GM18520 (cell line): ENCODE data around the gene ZNF865.
A peak's percentile ranks its signal among the peaks of the same experiment; 100 is the strongest.

Experiments used
- ATAC-seq: cut with Tn5 transposase; IDR thresholded peaks from one replicate; pipeline ENCODE4 v1.9.1; 2021; ENCODE audit not compliant: unreplicated experiment

ZNF865 gene

DNA sequence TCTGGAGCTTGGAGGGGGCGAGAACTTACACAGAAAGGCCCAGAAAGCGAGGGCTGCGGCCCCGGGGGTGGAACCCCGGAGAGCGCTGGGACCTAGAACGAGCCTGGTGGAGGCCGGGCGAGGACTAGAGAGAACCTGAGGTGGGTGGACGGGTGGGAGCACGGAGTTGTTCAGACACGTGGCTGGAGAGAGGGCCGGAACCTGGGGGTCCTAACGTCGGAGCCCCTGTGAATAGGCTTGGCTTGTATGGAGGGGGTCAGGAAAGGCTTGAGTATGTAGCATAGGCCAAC lies 38.4 kb downstream of the ZNF865 start:
- ATAC-seq = no peak

DNA sequence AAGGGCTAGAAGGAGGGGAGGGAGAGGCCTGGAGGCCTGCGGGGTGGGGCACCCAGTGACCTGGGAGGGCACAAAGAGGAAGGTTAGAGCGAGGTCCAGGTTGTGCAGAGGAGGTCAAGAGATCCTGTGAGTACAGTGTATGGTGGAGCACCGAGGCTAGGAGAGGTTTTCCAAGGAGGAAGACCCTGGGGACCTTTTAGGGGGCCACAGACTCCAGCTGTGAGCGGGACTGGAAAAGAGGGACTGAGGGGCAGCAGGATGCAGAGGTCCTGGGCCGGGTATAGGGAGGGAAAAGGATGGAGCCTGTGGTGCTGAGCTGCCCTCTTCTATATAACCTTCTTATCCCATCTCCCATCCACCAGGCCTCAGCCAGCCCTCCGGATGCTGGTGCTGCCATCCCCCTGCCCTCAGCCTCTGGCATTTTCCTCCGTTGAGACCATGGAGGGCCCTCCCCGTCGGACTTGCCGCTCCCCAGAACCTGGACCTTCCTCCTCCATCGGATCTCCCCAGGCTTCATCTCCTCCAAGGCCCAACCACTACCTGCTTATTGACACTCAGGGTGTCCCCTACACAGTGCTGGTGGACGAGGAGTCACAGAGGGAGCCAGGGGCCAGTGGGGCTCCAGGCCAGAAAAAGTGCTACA lies 38.9 kb downstream of the ZNF865 start:
- ATAC-seq = no peak

DNA sequence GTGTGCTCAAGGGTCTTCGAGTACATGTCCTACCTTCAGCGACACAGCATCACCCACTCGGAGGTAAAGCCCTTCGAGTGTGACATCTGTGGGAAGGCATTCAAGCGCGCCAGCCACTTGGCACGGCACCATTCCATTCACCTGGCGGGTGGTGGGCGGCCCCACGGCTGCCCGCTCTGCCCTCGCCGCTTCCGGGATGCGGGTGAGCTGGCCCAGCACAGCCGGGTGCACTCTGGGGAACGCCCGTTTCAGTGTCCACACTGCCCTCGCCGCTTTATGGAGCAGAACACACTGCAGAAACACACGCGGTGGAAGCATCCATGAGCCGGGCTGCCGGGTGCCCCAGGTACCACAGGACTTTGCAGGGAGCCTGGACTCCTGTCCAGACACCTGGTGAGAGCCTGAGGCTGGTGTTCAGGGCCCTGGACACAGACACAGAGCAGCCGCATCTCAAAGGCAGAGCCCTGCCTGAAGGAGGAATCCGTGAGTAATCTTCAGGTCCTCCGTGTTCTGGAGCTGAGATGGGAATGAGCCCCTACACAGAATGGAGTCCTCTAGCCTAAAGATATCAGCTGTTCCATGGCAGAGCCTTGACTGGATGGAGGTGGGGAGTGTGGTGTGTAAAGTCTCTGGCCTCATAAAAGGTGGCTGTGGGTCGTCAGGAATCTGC lies 39.5 kb downstream of the ZNF865 start:
- no peak for ATAC-seq

DNA sequence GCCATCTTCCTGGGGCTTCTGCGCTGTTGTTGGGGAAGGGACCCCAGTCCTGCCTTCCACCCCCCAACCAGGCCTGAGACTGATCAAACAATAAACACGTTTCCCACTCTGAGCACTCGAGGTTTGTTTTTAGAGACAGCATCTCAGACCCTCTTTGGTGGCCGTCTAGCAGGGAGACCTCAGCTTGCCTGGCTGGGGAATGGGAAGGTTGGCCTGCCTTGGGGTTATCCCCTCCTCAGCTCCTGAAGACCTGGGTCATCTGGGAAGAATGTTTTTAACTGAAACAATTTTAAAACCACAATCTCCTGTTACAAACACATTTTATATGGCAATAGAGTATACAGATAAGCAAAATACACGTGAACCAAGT lies 40.0 kb downstream of the ZNF865 start:
- ATAC-seq = no peak

DNA sequence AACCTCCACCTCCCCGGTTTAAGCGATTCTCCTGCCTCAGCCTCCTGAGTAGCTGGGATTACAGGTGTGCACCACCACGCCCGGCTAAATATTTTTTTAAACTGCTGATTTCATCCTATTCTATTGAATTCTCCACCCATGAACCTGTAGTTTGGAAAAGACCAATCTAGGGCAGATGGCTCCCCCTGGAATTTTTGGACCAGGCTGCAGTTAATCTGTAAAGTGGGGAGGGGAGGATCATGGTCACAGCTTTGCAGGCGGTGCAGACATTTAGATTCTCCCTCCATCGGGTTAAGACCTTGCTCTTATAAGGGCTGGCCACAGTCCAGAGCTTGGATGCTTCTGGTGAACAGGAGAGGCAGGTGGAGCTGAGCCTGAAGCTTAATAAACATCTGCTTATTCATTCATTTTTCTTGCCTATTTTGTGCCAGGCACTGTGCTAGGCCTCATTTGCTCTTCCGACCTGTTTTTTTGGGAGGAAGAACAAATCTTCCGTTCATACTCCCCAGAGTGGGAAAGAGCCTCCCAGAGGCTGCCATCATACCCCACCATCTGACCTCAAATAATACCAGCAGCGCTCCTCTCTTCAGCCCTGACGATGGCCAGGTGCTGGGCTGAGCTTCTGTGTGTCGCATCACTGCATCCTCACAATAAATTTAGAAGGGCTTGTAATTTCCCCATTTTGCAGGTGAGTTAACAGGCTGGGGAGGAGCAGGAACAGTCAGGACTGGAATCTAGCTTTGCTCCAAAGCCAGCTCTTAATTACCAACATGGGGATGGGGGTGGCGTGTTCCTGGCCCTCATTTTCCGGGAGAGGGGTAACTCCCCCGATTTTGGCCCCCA lies 41.7 kb downstream of the ZNF865 start:
- no peak for ATAC-seq

DNA sequence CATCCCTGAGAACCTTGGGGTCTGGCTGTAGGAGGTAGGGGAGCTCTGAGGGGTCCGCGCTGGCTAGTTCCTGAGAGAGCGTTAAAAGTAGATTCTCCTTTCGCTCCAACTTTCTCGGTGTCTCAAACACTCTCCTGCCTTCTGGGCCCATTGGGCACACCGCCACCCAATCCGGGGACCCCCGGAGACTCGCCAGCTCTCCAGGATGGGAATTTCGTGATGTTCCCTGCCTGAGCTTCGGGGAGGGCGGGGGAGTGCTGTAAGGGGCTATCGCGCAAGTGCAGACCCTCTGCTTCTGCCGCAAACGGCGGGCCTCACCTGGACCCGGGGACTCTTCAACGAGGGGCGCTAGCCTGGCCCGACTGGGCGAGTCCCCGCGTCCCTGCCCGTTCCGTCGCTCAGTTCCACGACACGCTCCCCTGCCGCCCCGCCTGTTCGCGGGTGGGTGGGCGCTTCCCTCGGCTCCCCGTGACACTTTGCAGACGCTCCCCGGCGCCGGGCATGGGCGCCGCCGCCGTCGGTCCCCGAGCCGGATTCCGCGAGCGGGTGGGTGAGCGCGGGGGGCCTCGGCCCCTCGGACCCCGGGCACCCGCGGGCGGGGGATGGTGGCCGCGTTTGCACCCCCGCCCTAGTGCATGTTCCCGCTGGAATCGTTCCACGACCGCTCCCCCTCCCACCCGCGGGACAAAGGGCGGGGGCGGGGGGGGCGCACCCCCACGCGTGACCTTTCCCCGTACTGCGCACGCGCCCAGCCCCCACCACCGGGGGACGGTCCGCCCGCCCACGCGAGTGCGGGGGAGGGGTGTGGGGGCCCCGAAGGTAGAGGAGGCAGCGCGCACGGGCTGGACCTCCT lies 42.5 kb downstream of the ZNF865 start, which contains the start of gene CCDC106:
TSS of gene CCDC106 (plus strand) at position 481 of the 853 bp plus-strand sequence. CDS start 835 bp downstream, outside the sequence.
- no peak for ATAC-seq

DNA sequence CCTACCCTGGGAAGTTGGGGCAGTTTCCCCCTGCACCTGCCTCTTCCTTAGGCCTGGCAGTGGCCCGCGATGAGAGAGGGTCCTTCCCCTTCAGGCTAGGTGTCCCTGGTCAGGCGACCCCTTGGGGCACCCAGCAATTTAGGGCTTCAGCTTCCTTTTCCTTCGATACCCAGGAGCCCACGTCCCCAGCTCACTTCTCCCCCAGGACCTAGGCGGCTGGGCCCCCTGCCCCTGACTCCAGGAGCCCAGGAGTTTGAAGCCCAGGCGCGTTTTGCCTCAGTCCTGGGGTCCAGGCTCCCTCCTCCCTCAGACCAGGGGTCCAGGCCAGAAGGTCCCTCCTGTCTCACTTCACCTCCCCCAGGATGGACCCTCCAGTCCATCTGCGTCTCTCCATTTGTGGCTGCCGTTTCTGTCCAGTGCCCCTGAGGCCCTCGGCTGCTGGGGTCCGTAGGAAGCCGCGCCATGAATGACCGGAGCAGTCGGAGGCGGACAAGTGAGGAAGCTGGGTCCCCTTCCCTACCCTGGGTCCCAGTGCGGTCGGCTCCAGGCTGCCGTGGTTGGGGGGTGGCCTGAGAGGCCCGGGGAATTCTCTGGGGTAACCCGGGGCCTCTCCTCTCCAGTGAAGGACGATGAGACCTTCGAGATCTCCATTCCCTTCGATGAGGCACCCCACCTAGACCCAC lies 43.3 kb downstream of the ZNF865 start:
- ATAC-seq = no peak

DNA sequence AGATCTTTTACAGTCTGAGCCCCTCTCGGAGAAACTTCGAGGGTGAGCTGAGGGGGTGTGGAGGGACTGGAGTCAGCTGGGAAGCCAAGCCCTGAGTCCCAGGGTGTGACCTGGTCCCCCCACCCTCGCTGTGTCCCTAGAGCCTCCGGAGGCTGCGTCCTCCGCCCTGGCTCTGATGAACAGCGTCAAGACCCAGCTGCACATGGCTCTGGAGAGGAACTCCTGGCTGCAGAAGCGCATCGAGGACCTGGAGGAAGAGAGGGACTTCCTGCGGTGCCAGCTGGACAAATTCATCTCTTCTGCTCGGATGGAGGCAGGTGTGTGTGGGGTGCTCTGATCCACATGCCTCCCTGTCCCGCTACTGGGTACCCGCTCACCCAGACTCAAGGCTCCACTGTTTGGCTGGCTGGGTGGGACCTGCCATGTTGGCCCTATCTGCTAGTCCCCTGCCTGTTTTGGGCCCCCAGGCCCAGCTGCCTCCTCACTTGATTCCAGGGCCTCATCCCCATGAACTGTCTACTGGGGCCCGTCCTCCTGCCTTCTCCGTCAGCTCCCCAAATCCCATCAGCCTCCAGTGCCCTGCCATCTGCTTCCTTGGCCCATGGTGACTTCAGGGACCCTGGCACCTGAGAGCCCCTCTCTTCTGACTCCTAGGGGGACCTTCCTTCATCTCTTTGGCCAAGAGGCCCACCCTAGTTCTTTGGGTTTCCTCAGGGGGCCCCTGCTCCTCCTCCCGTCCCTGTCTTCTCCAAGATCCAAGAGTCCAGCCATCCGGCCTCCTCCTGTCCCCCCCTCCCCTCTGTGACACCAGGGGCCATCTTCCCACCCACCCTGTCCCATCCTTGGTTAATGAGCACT lies 44.0 kb downstream of the ZNF865 start:
- ATAC-seq = no peak

DNA sequence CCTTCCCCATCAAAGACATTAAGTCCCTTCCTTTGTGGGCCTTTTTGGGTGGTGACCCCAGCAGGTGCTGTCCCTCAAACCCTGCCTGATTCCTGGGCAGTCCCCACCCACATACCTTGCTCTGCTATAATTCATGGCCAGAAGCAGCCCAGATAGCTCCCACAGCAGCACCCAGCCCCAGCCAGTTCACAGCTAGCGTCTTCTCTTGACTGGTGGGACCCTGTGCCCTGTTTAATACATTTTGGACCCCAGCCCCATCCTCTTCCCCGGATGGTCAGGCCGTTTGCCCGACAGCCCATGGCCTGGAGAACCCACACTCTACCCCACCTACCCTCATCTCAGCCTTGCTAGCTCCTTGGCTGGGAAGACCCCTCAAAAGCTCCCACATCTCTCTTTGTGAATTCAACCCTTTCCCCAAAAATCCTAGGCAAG lies 44.7 kb downstream of the ZNF865 start:
- ATAC-seq = no peak

DNA sequence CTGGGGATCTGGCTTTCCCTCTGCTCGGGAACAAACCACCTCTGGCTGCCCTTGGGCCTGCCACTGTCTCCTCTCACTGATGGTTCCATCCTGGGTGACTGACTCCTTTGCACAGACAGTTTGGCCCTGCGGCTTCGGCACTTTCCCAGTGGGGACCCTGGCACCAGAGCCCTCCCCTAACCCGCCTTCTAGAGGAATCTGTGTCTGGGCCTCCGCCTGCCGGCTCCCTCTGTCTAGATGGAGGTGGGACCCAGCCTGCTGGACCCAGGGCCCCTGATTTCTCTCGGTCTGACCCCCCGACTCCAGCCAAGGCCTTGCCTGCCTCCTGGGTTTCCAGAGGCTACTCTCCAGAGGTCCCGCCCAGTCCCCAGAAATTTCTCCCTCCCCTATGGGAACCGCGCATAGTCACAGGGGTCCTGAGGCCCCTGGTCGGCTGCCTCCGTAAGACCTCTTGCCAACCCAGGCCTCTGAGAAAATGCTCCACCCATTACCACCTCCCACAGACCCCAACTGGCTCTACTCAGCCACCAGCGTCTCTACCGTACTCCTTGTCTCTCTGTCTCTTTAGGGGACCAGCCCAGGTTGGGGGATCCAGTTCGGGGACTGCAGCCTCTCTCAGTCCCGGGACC lies 45.3 kb downstream of the ZNF865 start:
- ATAC-seq = no peak

DNA sequence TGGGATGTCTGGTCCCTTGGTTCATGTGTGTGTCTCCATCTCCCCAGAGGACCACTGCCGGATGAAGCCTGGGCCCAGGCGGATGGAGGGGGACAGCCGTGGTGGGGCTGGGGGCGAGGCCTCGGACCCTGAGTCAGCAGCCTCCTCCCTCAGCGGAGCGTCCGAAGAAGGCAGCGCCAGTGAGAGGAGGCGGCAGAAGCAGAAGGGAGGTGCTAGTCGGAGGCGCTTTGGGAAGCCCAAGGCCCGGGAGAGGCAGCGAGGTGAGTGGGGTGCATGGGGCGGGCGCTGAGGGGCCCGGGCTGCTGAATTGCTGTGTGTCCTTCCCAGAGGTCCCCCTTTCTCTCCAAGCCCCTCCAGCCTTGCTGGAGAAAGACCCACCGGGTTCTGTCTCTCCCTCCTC lies 45.8 kb downstream of the ZNF865 start:
- ATAC-seq = no peak

DNA sequence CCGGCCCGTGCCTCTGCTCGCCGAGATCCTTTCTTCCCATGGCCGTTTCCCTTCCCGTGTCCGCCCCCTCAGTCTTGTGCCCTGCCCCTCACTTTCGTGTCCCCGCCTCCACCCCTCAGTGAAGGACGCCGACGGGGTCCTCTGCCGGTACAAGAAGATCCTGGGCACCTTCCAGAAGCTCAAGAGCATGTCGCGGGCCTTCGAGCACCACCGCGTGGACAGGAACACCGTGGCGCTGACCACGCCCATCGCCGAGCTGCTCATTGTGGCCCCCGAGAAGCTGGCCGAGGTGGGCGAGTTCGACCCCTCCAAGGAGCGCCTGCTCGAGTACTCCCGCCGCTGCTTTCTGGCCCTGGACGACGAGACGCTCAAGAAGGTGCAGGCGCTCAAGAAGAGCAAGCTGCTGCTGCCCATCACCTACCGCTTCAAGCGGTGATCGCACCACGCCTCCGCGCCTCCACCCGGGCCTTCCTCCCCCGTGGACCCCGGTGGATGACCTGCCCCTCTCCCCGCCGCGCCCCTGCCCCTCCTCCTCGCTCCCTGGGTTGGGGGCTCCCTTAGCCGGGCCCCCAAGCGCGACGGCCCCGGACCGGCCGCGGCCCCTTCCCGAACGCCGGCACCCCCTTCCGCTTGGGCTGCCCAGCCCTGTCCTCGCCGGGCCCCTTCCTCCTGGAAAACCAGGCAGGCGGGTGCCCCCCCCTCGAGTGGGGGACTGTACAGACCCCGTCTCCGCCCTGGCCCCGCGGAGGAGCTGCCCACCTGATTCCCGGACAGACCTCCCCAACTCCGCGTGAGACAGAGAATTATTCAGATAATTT lies 47.1 kb downstream of the ZNF865 start:
- no peak for ATAC-seq

DNA sequence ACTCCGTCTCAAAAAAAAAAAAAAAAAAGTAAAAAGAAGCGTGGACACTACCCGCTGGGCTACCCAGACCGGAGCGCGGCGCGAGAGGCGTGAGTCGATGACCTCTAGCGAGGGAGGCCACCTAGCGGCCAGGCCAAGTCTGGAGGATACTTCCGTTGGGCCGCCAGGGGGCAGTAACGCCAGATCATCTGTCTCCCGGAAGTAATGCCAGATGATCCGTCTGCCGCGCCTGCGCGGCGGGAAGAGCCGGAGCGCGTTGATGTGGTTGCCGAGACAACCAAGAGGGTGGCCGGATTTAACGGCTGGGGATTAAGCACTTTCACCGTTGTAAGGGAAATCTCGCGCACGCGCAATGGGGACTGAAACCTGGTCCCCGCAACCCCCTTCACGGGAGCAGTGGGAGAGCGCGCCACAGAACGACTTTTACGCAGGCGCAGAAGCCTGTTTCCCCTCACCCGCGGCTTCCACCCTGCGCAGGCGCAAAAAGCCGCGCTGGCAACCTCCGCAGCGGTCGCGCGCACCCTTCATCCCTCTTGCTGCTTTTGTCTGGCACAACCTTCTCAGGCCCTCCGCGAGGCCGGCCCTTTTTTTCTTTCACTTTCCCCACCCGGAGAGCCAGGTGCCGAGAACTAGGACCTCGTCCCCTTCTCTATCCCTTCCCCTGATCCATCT lies 48.3 kb downstream of the ZNF865 start:
- peak; percentile 30 for ATAC-seq

DNA sequence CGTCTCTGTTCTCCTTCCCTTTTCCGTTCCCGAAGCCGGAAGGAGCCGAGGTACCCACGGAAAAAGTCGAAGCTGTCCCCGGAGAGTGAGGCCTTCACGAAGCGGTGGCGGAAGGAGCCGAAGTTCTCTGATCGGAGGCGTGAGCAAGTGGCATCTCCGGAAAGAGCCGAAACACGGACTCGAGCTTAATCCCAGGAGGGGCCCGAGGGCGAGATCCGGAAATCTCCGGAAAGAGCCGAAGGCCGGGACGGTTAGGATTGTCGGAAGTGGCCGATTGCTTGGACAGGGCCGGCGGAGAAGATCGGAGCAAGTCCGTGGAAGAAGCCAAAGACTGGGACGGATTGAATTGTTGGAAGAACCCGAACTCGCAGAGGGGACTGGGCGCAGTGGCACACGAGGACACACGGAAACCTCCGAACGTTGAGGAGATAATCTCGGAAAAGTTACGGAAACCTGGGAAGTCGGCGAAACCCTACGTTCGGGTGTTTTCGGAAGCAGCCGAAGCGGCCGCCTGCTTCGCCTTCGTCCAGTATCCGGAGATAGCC lies 48.9 kb downstream of the ZNF865 start:
- peak; percentile 57 for ATAC-seq

DNA sequence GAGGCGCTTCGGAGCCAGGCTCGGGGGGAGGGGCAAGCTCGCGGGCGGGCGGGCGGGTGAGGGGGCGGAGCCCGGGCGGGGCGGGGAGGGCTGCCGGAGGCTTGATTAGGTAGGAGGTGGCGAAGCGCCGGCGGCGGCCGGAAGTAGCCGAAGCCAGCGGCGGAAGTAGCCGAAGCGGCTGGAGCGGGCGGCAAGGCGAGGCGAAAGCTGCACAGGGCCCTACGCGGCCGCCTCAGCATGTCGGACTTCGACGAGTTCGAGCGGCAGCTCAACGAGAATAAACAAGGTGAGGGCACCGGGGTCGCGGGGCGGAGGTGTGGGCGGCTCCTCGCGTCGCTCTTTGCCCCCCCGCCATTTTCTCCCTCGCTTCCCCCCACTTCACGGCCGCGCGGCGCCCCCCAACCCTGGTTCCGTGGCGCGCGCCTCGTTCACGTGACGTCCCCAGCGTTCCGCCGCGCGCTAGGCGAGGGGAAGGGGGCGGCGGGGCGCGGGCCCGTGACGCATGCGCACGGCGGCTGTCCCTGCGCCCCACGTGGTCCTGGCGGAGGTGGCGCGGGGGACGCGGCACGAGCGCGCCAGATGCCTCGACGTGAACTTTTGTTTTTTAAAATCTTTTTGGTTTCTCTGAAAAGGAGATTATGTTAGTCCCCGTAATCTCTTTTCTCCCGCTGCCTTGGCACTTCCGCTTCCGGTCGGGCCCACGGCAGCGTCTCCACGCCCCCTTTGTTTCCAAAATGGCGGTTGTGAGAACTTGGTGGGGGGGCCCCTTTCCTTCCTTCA lies 49.6 kb downstream of the ZNF865 start, which contains the start of gene U2AF2:
TSS of gene U2AF2 (plus strand) at position 168 of the 780 bp plus-strand sequence. CDS start at position 238, 70 bp downstream.
- ATAC-seq = peak; percentile 22

DNA sequence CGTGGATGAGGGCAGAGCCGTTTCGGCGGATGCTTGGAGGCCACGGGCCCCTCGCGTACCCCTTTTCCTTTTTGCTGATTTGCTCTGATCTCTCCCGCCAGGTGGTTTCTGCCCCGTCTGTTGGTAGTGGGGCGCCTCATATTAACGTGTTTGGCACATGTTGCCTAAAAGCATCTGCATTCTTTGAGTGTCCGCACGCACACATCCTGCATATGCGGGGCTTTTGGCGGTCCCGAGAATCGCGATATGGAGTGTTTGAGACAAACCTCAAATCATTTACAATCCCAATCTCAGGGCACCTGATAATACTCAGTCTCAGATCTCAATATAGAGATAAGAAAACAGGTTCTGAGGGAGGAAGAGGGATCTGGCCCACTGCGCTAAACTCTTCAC lies 50.2 kb downstream of the ZNF865 start:
- no peak for ATAC-seq

DNA sequence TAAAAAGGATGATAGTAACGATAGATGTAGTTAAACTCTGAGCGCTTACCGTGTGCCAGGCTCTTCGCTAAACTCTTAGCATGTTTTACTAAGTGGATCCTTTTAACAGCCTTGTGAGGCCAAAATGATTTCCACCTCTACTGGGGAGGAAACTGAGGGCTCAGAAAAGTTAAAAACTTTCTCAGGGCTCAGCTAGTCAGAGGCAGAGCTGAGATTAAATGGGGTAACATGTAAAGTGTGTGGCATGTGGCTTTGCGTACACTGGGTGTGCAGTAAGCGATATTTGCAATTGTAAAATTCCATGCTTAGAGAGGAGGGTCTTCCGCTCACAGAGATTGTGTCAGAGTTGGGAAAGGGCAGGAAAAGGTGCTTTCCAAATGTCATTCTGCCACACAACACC lies 51.1 kb downstream of the ZNF865 start:
- no peak for ATAC-seq
